ENCODE measurements around the gene UBP1.

GRCh38 chr3:33372218-33373081 is 67.8 kb downstream of the UBP1 start:
- TF ChIP-seq YY1 (IDR thresholded peaks at IDR 0.05; ENCODE audit: insufficient read depth, insufficient read length) (no peak), SUZ12 (IDR thresholded peaks at IDR 0.05; ENCODE audit: extremely low read depth, insufficient read depth, insufficient read length) (no peak)

All from NT2/D1 (cell line).